Measurements from ENCODE around the gene ITGAV.

Gene ITGAV

GRCh38 chr2:186575302-186575701 is 14.6 kb upstream of the ITGAV start:
- DNase-seq (ENCODE audit: low read depth in 2 of 2) = no peak

GRCh38 chr2:186575856-186576255 is 14.0 kb upstream of the ITGAV start:
- DNase-seq (ENCODE audit: low read depth in 2 of 2) = no peak

GRCh38 chr2:186576614-186577013 is 13.2 kb upstream of the ITGAV start:
- DNase-seq (ENCODE audit: low read depth in 2 of 2) = no peak

- DNase-seq (ENCODE audit: low read depth in 2 of 2) = no peak
Observed at GRCh38 chr2:186582698-186583097, 7.2 kb upstream of the ITGAV start.

GRCh38 chr2:186584053-186584452 is 5.8 kb upstream of the ITGAV start:
- no peak for DNase-seq (ENCODE audit: low read depth in 2 of 2)

GRCh38 chr2:186588421-186588820 is 1.4 kb upstream of the ITGAV start:
- DNase-seq (ENCODE audit: low read depth in 2 of 2) = no peak

- DNase-seq (ENCODE audit: low read depth in 2 of 2) = no peak
Observed at GRCh38 chr2:186588940-186589611, 780 bp upstream of the ITGAV start.

- DNase-seq (ENCODE audit: low read depth in 2 of 2) = no peak
Observed at GRCh38 chr2:186590350-186590758, 498 bp downstream of the ITGAV start.

GRCh38 chr2:186590759-186591505 is 1.1 kb downstream of the ITGAV start:
- no peak for DNase-seq (ENCODE audit: low read depth in 2 of 2)

GRCh38 chr2:186591506-186591890 is 1.6 kb downstream of the ITGAV start:
- DNase-seq (ENCODE audit: low read depth in 2 of 2) = no peak

GRCh38 chr2:186592137-186592875 is 2.5 kb downstream of the ITGAV start:
- no peak for DNase-seq (ENCODE audit: low read depth in 2 of 2)

- DNase-seq (ENCODE audit: low read depth in 2 of 2) = no peak
Observed at GRCh38 chr2:186593523-186593922, 3.7 kb downstream of the ITGAV start.

- no peak for DNase-seq (ENCODE audit: low read depth in 2 of 2)
Observed at GRCh38 chr2:186594001-186594722, 4.3 kb downstream of the ITGAV start.

- DNase-seq (ENCODE audit: low read depth in 2 of 2) = no peak
Observed at GRCh38 chr2:186595219-186595618, 5.4 kb downstream of the ITGAV start.

- DNase-seq (ENCODE audit: low read depth in 2 of 2) = no peak
Observed at GRCh38 chr2:186599186-186599778, 9.4 kb downstream of the ITGAV start.

- no peak for DNase-seq (ENCODE audit: low read depth in 2 of 2)
Observed at GRCh38 chr2:186603286-186603685, 13.4 kb downstream of the ITGAV start.

GRCh38 chr2:186605041-186605440 is 15.2 kb downstream of the ITGAV start:
- DNase-seq (ENCODE audit: low read depth in 2 of 2) = no peak

GRCh38 chr2:186607660-186608324 is 17.9 kb downstream of the ITGAV start:
- DNase-seq (ENCODE audit: low read depth in 2 of 2) = no peak

- no peak for DNase-seq (ENCODE audit: low read depth in 2 of 2)
Observed at GRCh38 chr2:186610785-186611184, 20.9 kb downstream of the ITGAV start.

GRCh38 chr2:186611526-186611925 is 21.7 kb downstream of the ITGAV start:
- no peak for DNase-seq (ENCODE audit: low read depth in 2 of 2)

- DNase-seq (ENCODE audit: low read depth in 2 of 2) = no peak
Observed at GRCh38 chr2:186612026-186612425, 22.2 kb downstream of the ITGAV start.

All from stimulated activated CD4-positive, alpha-beta T cell treated with anti-CD3 and anti-CD28 coated beads, Interleukin-12 subunit alpha, Interleukin-12 subunit beta, amount 100 ng/mL, for 24 hours (primary cell).